HG03039 (cell line): Measurements from ENCODE around the gene CCDC187.
"Not testable (repeated sequence)": the region's sequence is repeated elsewhere in the genome, so short reads cannot be mapped to it uniquely, and the experiment has no call there.

Experiments used
- ATAC-seq: cut with Tn5 transposase; IDR thresholded peaks from one replicate; pipeline ENCODE4 v1.9.1; 2021; ENCODE audit warnings: mild to moderate bottlenecking, moderate library complexity; ENCODE audit not compliant: unreplicated experiment

Gene CCDC187

DNA sequence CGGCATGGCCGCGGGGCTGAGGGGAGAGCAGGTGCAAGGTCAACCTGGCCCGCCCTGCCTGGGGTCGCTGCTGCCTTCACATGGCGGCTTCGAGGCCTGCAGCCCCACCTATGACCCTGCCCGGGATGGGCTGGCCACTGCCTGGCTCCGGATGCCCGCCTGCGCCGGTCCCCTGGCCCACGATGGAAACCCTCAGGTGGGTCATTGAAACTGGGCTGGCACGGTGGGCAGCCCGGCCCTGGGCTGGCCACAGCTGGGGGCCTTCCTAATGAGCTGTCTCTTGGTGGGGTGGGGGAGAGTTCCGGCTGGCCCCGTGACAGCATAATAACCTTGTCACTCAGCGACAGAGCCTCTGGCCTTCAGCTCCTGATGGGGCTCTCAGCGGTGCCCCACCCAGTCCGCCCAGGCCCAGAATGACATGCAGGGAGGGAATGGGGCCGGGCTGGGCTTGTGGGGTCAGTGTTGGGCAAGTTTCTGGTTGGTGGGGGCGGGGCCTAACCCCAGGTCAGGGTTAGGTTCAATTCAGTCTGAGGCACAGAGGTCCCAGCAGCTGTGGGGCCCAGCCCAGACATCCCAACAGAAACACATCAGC, at the start of gene CCDC187:
Gene CCDC187, minus strand, starts transcription at position 270 of the 592 bp plus-strand sequence. Its CDS starts 264 bp downstream, at position 6.
- no peak for ATAC-seq

- no peak for ATAC-seq
These were observed 49.2 kb upstream of the CCDC187 start for GRCh38 chr9:136353088-136353487.

- no peak for ATAC-seq
These were observed 48.8 kb upstream of the CCDC187 start for GRCh38 chr9:136352682-136353081.

GRCh38 chr9:136351868-136352267, 48.0 kb upstream of the CCDC187 start:
- ATAC-seq = not testable (repeated sequence)

DNA sequence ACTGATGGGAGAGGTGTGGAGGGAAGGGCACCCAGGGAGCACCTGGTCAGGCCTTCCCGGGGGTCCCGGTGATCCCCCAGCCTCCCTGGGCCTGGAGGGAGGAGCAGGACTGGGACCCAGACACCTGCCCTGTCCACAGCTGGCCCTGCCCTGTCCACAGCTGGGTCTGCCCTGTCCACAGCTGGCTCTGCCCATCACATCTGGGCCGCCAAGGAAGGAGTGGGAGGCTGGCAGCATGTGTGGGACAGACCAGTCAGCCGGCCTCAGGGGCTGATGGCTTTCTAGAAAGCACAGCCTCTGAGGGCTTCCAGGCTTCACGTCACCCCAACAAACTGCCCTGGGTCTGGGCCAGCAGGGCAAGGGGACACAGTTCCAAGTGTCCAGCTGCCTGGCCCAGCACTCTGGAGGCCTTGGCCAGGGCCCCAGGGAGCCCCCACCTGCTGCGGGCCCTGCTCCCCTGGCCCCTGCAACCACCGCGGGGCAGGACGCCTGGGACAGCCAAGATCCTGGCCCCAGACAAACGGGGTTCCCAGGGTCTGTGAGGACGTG, 47.4 kb upstream of the CCDC187 start:
- ATAC-seq = no peak

DNA sequence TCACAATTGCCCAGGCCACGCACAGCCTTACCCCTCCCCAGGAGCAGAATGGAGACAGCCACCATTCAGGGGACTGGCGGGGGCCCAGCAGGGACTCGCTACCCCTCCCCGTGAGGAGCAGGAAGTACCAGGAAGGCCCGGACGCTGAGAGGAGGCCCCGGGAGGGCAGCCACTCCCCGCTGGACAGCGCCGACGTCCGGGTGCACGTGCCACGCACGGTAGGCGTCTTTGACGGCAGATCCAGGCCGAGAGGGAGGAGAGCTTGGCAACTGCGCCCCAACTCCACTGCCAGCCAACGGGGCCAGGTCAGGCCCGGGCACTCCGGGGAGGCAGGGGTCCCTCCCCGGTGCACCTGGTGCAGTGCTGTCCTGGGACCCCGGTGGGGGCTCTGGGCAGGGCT, 45.7 kb upstream of the CCDC187 start:
- ATAC-seq = no peak

DNA sequence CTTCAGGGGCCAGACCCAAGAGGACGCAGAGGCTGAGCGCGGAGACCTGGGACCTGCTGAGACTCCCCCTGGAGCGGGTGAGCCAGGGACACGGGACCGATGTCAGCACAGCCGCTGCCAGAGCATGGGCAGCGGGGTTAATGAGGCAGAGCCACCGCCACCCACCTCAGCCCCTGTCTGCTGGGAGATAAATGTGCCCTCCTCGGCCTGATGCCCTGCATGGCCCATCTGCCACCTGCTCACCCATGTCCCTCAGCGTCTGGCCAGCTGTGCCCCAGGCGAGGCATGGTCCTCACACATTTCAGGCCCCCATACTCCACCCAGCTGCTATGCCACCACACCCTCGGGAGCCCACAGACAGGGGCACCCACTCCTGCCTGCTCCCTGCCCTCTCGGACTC, 44.8 kb upstream of the CCDC187 start:
- ATAC-seq = no peak

DNA sequence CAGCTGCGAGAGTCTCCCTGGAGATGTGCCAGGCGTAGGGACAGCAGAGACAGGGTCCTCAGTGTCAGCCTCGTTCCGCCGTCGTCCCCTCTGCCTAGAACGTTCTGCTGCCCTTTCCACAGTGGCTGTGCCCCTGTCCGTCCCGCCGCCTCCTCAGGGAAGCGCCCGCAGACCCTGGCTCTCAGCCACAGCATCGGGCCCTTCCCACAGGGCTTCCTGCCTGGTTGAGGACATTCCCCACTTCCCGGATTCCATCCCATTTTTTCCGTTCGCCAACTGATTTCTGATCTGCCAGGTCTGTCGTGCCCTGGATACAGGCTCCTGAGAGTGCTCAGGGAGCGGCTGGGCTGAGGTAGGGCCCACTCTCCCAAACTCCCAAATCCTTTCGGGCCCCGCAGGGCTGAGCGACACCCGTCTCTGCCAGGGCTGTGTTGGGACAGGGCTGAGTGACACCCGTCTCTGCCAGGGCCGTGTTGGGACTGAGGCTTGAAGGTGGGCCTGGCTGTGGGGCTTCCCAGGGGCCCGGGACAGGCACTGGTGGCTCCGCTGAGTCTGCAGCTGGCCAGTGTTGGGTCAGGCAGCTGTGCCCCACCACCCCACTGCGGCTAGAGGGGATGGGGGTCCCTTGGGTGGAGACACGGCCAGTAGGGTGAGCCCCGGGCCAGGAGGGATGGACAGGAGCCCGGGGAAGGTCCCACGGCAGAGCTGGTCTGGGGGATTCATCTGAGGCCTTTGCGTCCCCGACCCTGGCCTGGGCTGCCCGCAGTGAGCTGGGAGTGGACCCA, 43.8 kb upstream of the CCDC187 start:
- ATAC-seq = no peak

- ATAC-seq = no peak
These were observed 43.1 kb upstream of the CCDC187 start for GRCh38 chr9:136346927-136347465.

GRCh38 chr9:136346157-136346481, 42.2 kb upstream of the CCDC187 start:
- ATAC-seq = no peak

GRCh38 chr9:136345281-136346156, 41.6 kb upstream of the CCDC187 start:
- no peak for ATAC-seq

GRCh38 chr9:136344544-136345280, 40.8 kb upstream of the CCDC187 start:
- ATAC-seq = no peak

GRCh38 chr9:136343884-136344269, 40.0 kb upstream of the CCDC187 start:
- ATAC-seq = no peak

- no peak for ATAC-seq
These were observed 39.4 kb upstream of the CCDC187 start for GRCh38 chr9:136343121-136343883.

DNA sequence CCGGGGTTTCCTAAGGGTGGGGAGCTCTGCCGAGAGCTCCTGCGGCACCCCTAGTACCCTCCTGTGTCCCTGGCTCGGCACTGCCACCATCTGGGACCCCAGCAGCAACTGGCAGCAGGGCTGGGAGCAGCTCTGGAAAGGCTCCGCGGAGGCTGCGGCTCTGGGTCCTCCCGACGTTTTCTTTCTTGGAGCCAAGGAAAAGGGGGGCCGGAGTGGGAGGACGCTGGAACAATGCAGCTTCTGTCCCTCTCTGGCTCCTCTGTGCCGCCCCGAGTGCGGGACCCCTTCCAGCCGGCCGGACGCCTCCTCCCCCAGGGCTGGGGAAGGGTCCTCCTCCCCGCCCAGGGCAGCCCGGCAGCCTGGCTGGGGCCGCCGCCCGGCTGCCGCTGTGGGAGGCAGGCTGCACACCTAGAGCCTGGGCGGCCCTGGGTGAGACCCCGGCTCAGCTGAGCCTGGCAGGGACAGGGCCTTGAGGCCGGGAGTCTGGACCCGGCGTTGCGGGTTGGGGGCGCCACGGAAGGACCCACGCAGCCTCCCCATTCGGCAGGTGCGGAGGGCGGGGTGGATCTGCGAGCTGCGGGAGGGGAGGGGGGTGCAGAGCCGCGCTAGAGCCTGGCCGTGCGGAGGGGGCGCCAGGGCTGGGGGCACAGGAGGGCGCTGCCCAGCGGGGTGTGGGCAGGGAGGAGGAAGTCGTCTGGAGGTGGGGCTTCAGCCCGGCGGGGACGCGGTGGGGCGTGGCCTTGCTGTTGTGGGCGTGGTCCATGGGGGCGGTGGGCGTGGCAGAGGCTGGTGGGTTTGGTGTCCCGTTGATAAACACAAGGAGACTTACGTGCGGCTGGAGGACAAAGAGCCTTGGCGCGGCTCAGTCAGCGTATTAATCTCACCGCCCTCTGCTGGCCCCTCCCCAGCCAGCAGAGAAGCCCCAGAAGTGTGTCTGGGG, 38.6 kb upstream of the CCDC187 start:
- ATAC-seq = no peak

DNA sequence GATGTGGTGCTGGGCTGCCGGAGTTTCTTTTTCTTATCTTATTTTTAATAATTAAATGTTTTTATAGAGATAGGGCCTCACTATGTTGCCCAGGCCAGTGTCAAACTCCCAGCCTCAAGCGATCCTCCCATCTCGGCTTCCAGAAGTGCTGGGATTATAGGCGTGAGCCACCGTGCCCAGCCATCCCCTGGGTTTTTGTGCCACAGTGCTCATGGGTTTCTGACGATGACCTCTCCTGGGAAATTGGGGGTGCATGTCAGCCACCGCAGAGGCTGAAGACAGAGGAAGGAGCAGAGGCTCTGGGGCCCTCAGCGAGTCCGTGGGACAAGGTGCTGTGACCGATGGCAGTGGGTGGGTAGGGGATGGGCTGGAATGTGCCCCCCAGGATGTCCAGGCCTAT, 37.9 kb upstream of the CCDC187 start:
- no peak for ATAC-seq

DNA sequence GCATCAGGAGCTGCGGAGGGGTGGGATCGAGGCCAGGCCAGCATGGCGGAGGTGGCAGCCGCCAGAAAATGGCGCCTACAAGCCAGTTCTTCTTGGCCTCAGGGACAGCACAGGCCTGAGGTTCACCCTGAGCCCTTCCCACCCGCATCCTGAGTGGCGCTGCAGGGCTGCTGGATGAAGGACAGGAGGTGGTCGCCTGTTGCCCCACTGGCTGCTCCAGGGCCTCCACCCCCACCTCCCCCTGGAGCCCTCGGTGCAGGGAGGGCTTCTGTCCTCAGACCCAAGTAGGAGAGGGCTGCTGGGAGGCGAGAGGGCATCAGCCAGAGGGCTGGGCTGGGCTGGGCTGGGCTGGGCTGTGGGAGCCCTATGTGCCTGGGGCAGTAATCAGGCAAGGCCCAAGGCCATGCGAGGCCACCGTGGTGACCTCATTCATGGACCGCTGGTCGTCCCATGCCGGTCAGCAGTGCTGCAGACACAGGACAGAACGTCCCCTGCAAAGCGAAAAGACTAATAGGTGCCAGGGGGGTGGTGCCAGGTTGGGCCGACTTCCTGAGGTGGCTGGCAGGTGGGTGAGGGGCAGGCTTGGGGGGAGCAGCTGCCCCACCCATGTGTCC, 37.3 kb upstream of the CCDC187 start:
- no peak for ATAC-seq

DNA sequence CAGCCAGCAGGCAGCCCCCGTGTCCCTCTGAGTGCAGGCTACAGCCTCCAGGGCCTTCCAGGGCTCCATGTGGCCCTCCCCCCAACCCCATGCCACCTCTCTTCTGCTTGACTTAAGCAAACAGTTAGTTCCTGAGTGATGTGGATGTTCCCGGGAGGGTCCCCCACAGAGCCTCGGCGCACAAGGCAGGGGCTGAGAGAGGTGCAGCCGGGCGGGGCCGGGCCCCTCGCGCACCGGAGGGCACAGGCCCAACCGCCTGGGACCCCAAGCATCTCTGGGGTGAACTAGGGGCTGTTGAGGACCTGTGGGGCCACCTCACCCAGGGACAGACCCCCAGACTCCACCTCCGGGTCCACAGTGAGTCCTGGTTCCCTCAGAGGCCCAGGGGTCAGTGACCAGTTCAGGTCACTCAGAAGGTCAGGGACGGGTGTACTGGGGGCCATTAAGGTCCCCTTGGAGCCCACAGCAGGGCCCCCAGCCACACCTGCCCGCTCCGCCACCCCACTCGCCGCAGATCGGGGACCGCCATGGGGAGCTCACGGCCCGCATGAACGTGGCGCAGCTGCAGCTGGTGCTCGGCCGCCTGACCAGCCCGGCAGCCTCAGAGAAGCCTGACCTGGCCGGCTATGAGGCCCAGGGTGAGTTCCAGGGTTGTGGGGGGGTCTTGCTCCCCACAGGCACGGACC, 36.6 kb upstream of the CCDC187 start:
- no peak for ATAC-seq
